SH-SY5Y (cell line): ENCODE data around the gene EFCAB14.

Source experiments
- GATA2 ChIP-seq: IDR thresholded peaks from 2 replicates; pipeline ENCODE4 v1.6.1; 2011; ENCODE audit warnings: mild to moderate bottlenecking, low read depth, low read length
- GATA3 ChIP-seq: IDR thresholded peaks from 2 replicates; pipeline ENCODE4 v1.6.1; 2011; ENCODE audit warnings: low read depth, mild to moderate bottlenecking, low read length, moderate library complexity

EFCAB14 gene

GRCh38 chr1:46718727-46719622 is at the start of gene EFCAB14:
Gene EFCAB14 (minus strand): TSS chr1:46719114. CDS start chr1:46718087, 1,027 bp downstream.
- TF ChIP-seq GATA2 = no peak
- TF ChIP-seq GATA3 = no peak

GRCh38 chr1:46768445-46768844 is 49.5 kb upstream of the EFCAB14 start:
- TF ChIP-seq GATA3 = no peak
- TF ChIP-seq GATA2 = no peak

- TF ChIP-seq GATA3 (no peak), GATA2 (no peak)
These were observed 48.9 kb upstream of the EFCAB14 start for GRCh38 chr1:46767649-46768282.

GRCh38 chr1:46764402-46764801 is 45.5 kb upstream of the EFCAB14 start:
- TF ChIP-seq GATA3 (no peak), GATA2 (no peak)

GRCh38 chr1:46761740-46762139 is 42.8 kb upstream of the EFCAB14 start:
- no peak for TF ChIP-seq GATA2
- TF ChIP-seq GATA3 = no peak

GRCh38 chr1:46760558-46761166 is 41.7 kb upstream of the EFCAB14 start:
- TF ChIP-seq GATA2 (no peak), GATA3 (no peak)

GRCh38 chr1:46757956-46758528 is 39.1 kb upstream of the EFCAB14 start:
- TF ChIP-seq GATA2 (no peak), GATA3 (no peak)

- no peak for TF ChIP-seq GATA2
- TF ChIP-seq GATA3 = no peak
These were observed 38.5 kb upstream of the EFCAB14 start for GRCh38 chr1:46757247-46757955.

GRCh38 chr1:46755121-46755520 is 36.2 kb upstream of the EFCAB14 start:
- TF ChIP-seq GATA3 = no peak
- no peak for TF ChIP-seq GATA2

- TF ChIP-seq GATA2 (no peak), GATA3 (no peak)
These were observed 35.1 kb upstream of the EFCAB14 start for GRCh38 chr1:46753985-46754384.

GRCh38 chr1:46749921-46750404 is 31.0 kb upstream of the EFCAB14 start:
- no peak for TF ChIP-seq GATA2
- no peak for TF ChIP-seq GATA3

GRCh38 chr1:46749404-46749803 is 30.5 kb upstream of the EFCAB14 start:
- TF ChIP-seq GATA2 = no peak
- no peak for TF ChIP-seq GATA3

GRCh38 chr1:46747683-46748288 is 28.9 kb upstream of the EFCAB14 start:
- no peak for TF ChIP-seq GATA3
- TF ChIP-seq GATA2 = no peak

GRCh38 chr1:46742069-46742468 is 23.2 kb upstream of the EFCAB14 start:
- TF ChIP-seq GATA2 = no peak
- no peak for TF ChIP-seq GATA3

GRCh38 chr1:46735708-46736324 is 16.9 kb upstream of the EFCAB14 start:
- no peak for TF ChIP-seq GATA2
- no peak for TF ChIP-seq GATA3
